Tibial nerve (tissue), 4 donors: ENCODE results near the gene PCNX2. TPM values are rescaled to one million over a fixed set of nuclear protein-coding genes. Genes with fewer than 3 reads are reported as not detected.

Experiments used
- DNase-seq, 2 donors: peaks; one replicate each; pipeline ENCODE4 v3.0.0-alpha.2; 2019; ENCODE audit warnings: low spot score in 2 of 2
- H3K27ac ChIP-seq, 4 donors: fragments of 200-600 bp; sonication (generic) in 3 of 4; one replicate each; pipeline ENCODE4 v1.5.1; 2017 to 2019; ENCODE audit warnings: mild to moderate bottlenecking in 1 of 4
- H3K27me3 ChIP-seq, 2 donors: fragments of 200-600 bp; sonication (generic) in 1 of 2; one replicate each; pipeline versions ENCODE4 v1.5.1 to v1.6.0; 2017 to 2019
- H3K36me3 ChIP-seq, 3 donors: fragments of 200-600 bp; sonication (generic); one replicate each; pipeline ENCODE4 v1.5.1; 2018 to 2019
- H3K4me1 ChIP-seq, 4 donors: fragments of 200-600 bp; sonication (generic) in 3 of 4; one replicate each; pipeline ENCODE4 v1.5.1; 2017 to 2019
- H3K4me3 ChIP-seq, 4 donors: fragments of 200-600 bp; sonication (generic) in 3 of 4; one replicate each; pipeline ENCODE4 v1.5.1; 2017 to 2019; ENCODE audit warnings: mild to moderate bottlenecking in 1 of 4, moderate library complexity in 1 of 4
- H3K9me3 ChIP-seq, 4 donors: fragments of 200-600 bp; sonication (generic) in 3 of 4; one replicate each; pipeline ENCODE4 v1.5.1; 2017 to 2019
- CTCF ChIP-seq, 5 experiments: fragments of 200-600 bp in 3 of 5; fragments of 450-650 bp in 2 of 5; sonication (generic) in 3 of 5; IDR thresholded peaks; one replicate each; pipeline ENCODE4 v1.5.1; 2016 to 2019; ENCODE audit warnings: antibody characterized with exemption in 5 of 5, mild to moderate bottlenecking in 3 of 5, moderate library complexity in 2 of 5
- EP300 ChIP-seq, 2 donors: sonication (generic); formaldehyde crosslinking; IDR thresholded peaks; one replicate each; pipeline ENCODE4 v1.6.1; 2017; ENCODE audit warnings: antibody characterized with exemption in 2 of 2, mild to moderate bottlenecking in 1 of 2
- POLR2A ChIP-seq, 2 donors: fragments of 450-650 bp; IDR thresholded peaks; one replicate each; pipeline ENCODE4 v1.6.1; 2017; ENCODE audit warnings: antibody characterized with exemption in 2 of 2, mild to moderate bottlenecking in 2 of 2, moderate library complexity in 2 of 2
- WGBS, 2 donors: methylation state at CpG; one replicate each; pipeline ENCODE4 v1.1.5; 2018; 5-methylcytosine and 5-hydroxymethylcytosine counted together
- total RNA-seq, 4 donors: library from RNA; depleted of rRNA; stranded (reverse); fragments of >200 nt; gene quantifications; one replicate each; pipeline ENCODE4 v1.1.0, GENCODE V29; 2016

PCNX2 gene
- total RNA-seq, 4 donors from 2014 or later = 10.2 to 32.1 (median 19.2) TPM

- Histone ChIP-seq H3K27me3 (peaks cover 0 to 12% of the 10 kb centered on the region in 2 donors), H3K9me3 (peaks cover 0 to 6% (median 0%) of the 10 kb centered on the region in 4 donors), H3K27ac (no peak overlapping the region), H3K4me1 (no peaks in the 10 kb centered on the region), H3K4me3 (no peak overlapping the region), H3K36me3 (no peaks in the 10 kb centered on the region)
- TF ChIP-seq EP300 (IDR thresholded peaks at IDR 0.05) (no peak), CTCF (IDR thresholded peaks at IDR 0.05) (no peak), POLR2A (IDR thresholded peaks at IDR 0.05) (no peak)
- DNase-seq = no peak
- WGBS, 2 donors = 71 to 83% methylated on average over 1 of the region's 1 CpG
Observed at GRCh38 chr1:232940262-232940661, 355.3 kb downstream of the PCNX2 start.

GRCh38 chr1:232939748-232940147 lies 355.8 kb downstream of the PCNX2 start:
- Histone ChIP-seq H3K36me3 (no peaks in the 10 kb centered on the region), H3K4me1 (no peaks in the 10 kb centered on the region), H3K27me3 (peaks cover 0 to 12% of the 10 kb centered on the region in 2 donors), H3K27ac (no peak overlapping the region), H3K9me3 (peaks cover 0 to 6% (median 0%) of the 10 kb centered on the region in 4 donors), H3K4me3 (no peak overlapping the region)
- no peak for DNase-seq
- TF ChIP-seq POLR2A (IDR thresholded peaks at IDR 0.05) (no peak), CTCF (IDR thresholded peaks at IDR 0.05) (no peak), EP300 (IDR thresholded peaks at IDR 0.05) (no peak)
- WGBS, 2 donors = 88 to 93% methylated on average over 2 of the region's 2 CpGs

GRCh38 chr1:232938926-232939325 lies 356.6 kb downstream of the PCNX2 start:
- H3K4me3 ChIP-seq = no peak overlapping the region
- H3K4me1 ChIP-seq = no peaks in the 10 kb centered on the region
- 92 to 94% methylated on average over 11 of the region's 11 CpGs for WGBS, 2 donors
- H3K36me3 ChIP-seq = no peaks in the 10 kb centered on the region
- TF ChIP-seq CTCF (IDR thresholded peaks at IDR 0.05) (no peak), POLR2A (IDR thresholded peaks at IDR 0.05) (no peak)
- peaks cover 0 to 6% (median 0%) of the 10 kb centered on the region in 4 donors for H3K9me3 ChIP-seq
- no peak overlapping the region for H3K27ac ChIP-seq
- no peak for DNase-seq
- H3K27me3 ChIP-seq = peaks cover 0 to 12% of the 10 kb centered on the region in 2 donors

GRCh38 chr1:232937741-232938375 lies 357.7 kb downstream of the PCNX2 start:
- no peak for DNase-seq
- 43 to 50% methylated on average over 8 of the region's 8 CpGs for WGBS, 2 donors
- H3K36me3 ChIP-seq = no peaks in the 10 kb centered on the region
- no peak overlapping the region for H3K4me3 ChIP-seq
- H3K9me3 ChIP-seq = peaks cover 0 to 6% (median 0%) of the 10 kb centered on the region in 4 donors
- H3K4me1 ChIP-seq = no peaks in the 10 kb centered on the region
- no peak overlapping the region for H3K27ac ChIP-seq
- H3K27me3 ChIP-seq = peaks cover 0 to 12% of the 10 kb centered on the region in 2 donors
- TF ChIP-seq POLR2A (IDR thresholded peaks at IDR 0.05) (no peak), CTCF (IDR thresholded peaks at IDR 0.05) (no peak), EP300 (IDR thresholded peaks at IDR 0.05) (no peak)

GRCh38 chr1:232936941-232937340 lies 358.6 kb downstream of the PCNX2 start:
- no peak for DNase-seq
- Histone ChIP-seq H3K27me3 (peaks cover 0 to 12% of the 10 kb centered on the region in 2 donors), H3K9me3 (peaks cover 0 to 6% (median 0%) of the 10 kb centered on the region in 4 donors), H3K27ac (no peak overlapping the region), H3K4me1 (no peaks in the 10 kb centered on the region), H3K36me3 (no peaks in the 10 kb centered on the region), H3K4me3 (no peak overlapping the region)
- WGBS, 2 donors = 85 to 89% methylated on average over 6 of the region's 6 CpGs
- TF ChIP-seq CTCF (IDR thresholded peaks at IDR 0.05) = no peak
- TF ChIP-seq POLR2A (IDR thresholded peaks at IDR 0.05) = no peak
- TF ChIP-seq EP300 (IDR thresholded peaks at IDR 0.05) = no peak

Other genes with a start within 250 kb of the PCNX2 start
- 1 to 10 TPM; 1.1 to 3.3 (median 1.8) TPM for gene MAP3K21, start 32.0 kb upstream of the PCNX2 start, total RNA-seq